Astrocyte of the cerebellum (primary cell): ENCODE results near the gene RAD51.
A peak's percentile ranks its signal among the peaks of the same experiment; 100 is the strongest.

Source experiments
- DNase-seq: peaks from one replicate; pipeline ENCODE4 v3.0.0-alpha.2; 2011; ENCODE audit warnings: low read depth
- H3K4me3 ChIP-seq: 2 replicates; pipeline ENCODE4 v1.5.1; 2011; ENCODE audit warnings: mild to moderate bottlenecking, low read depth, low read length, moderate library complexity
- CTCF ChIP-seq: IDR thresholded peaks from 2 replicates; pipeline ENCODE4 v1.5.1; 2012; ENCODE audit warnings: low read length, low read depth, moderate library complexity, mild to moderate bottlenecking; ENCODE audit errors: missing control alignments
- in situ Hi-C: cut with HindIII; loops from 2 replicates; pipeline ENCODE4 v1.10.0; 2017; ENCODE audit warnings: low sequenced_read_pairs

Gene RAD51

GRCh38 chr15:40695469-40695890, 506 bp downstream of the RAD51 start:
- no peak for TF ChIP-seq CTCF
- no peak for DNase-seq
- peak overlapping the region; percentile 90 for H3K4me3 ChIP-seq
- in situ Hi-C loops = no loop called here

- in situ Hi-C loops = no loop called here
- H3K4me3 ChIP-seq = peak overlapping the region; percentile 90
- no peak for DNase-seq
- no peak for TF ChIP-seq CTCF
Measured at GRCh38 chr15:40696228-40696627, 1.3 kb downstream of the RAD51 start.

- in situ Hi-C loops = no loop called here
- no peak for DNase-seq
- no peak overlapping the region for H3K4me3 ChIP-seq
- TF ChIP-seq CTCF = no peak
Measured at GRCh38 chr15:40697916-40698315, 2.9 kb downstream of the RAD51 start.

GRCh38 chr15:40702077-40702476, 7.1 kb downstream of the RAD51 start:
- TF ChIP-seq CTCF = no peak
- in situ Hi-C loops = no loop called here
- DNase-seq = no peak
- H3K4me3 ChIP-seq = no peak overlapping the region

GRCh38 chr15:40706121-40706520, 11.1 kb downstream of the RAD51 start:
- no peak overlapping the region for H3K4me3 ChIP-seq
- DNase-seq = no peak
- in situ Hi-C loops = no loop called here
- TF ChIP-seq CTCF = no peak

- no peak for TF ChIP-seq CTCF
- H3K4me3 ChIP-seq = no peak overlapping the region
- in situ Hi-C loops = no loop called here
- no peak for DNase-seq
Measured at GRCh38 chr15:40714144-40714543, 19.2 kb downstream of the RAD51 start.

GRCh38 chr15:40716165-40716564, 21.2 kb downstream of the RAD51 start:
- in situ Hi-C loops = no loop called here
- no peak for TF ChIP-seq CTCF
- no peak overlapping the region for H3K4me3 ChIP-seq
- DNase-seq = no peak
